D721Med (cell line): Measurements from ENCODE around the gene IQCE.

ENCODE experiments used
- DNase-seq: peaks from one replicate; pipeline ENCODE4 v3.0.0; 2011; ENCODE audit warnings: low spot score; ENCODE audit not compliant: insufficient read length
- FAIRE-seq: peaks from 2 replicates; lab custom pipeline; 2011; peaks lifted over from hg19 to GRCh38; lab: Jason Lieb, UNC
- TF ChIP-seq, protein P1 (sequence below): IDR thresholded peaks from 2 replicates; pipeline ENCODE4 v1.5.1; 2012; ENCODE audit warnings: mild to moderate bottlenecking, control low read depth; ENCODE audit not compliant: insufficient read depth; ENCODE audit errors: missing control alignments

Gene IQCE

GRCh38 chr7:2619116-2619515 is 60.3 kb downstream of the IQCE start:
- TF ChIP-seq, protein P1, sequence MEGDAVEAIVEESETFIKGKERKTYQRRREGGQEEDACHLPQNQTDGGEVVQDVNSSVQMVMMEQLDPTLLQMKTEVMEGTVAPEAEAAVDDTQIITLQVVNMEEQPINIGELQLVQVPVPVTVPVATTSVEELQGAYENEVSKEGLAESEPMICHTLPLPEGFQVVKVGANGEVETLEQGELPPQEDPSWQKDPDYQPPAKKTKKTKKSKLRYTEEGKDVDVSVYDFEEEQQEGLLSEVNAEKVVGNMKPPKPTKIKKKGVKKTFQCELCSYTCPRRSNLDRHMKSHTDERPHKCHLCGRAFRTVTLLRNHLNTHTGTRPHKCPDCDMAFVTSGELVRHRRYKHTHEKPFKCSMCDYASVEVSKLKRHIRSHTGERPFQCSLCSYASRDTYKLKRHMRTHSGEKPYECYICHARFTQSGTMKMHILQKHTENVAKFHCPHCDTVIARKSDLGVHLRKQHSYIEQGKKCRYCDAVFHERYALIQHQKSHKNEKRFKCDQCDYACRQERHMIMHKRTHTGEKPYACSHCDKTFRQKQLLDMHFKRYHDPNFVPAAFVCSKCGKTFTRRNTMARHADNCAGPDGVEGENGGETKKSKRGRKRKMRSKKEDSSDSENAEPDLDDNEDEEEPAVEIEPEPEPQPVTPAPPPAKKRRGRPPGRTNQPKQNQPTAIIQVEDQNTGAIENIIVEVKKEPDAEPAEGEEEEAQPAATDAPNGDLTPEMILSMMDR = no peak
- no peak for DNase-seq
- FAIRE-seq = no peak

- TF ChIP-seq, protein P1 = no peak
- DNase-seq = no peak
- no peak for FAIRE-seq
These were observed 62.5 kb downstream of the IQCE start for GRCh38 chr7:2621061-2621828.

DNA sequence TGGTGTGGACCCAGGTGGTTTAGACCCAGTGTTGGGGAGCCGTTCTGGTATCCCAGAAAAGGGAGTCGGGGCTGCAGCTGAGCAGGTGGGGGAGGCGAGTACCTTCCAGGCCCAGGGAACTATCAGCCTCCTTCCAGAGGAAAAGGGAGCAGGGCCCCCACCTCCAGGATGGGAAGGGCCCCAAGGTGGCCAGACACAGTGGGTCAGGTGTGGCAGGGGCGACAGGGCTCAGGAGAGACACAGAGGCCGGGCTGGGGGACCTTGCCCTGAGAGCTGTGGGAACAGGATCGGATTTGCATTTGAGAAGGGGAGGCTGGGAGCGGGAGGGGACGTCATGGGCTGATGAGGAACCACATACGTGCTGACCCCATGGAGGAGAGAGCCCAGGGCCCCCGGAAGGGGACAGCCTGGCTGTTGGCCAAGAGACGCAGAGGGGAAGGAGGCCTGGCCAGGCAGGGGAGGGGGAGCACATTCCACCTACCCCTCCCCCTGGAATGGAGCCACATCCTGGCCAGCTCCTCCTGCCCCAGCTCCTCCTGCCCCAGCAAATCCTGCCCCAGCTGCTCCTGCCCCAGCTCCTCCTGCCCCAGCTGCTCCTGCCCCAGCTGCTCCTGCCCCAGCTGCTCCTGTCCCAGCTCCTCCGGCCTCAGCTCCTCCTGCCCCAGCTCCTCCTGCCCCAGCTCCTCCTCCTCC is 63.3 kb downstream of the IQCE start:
- TF ChIP-seq, protein P1 = no peak
- FAIRE-seq = no peak
- no peak for DNase-seq

DNA sequence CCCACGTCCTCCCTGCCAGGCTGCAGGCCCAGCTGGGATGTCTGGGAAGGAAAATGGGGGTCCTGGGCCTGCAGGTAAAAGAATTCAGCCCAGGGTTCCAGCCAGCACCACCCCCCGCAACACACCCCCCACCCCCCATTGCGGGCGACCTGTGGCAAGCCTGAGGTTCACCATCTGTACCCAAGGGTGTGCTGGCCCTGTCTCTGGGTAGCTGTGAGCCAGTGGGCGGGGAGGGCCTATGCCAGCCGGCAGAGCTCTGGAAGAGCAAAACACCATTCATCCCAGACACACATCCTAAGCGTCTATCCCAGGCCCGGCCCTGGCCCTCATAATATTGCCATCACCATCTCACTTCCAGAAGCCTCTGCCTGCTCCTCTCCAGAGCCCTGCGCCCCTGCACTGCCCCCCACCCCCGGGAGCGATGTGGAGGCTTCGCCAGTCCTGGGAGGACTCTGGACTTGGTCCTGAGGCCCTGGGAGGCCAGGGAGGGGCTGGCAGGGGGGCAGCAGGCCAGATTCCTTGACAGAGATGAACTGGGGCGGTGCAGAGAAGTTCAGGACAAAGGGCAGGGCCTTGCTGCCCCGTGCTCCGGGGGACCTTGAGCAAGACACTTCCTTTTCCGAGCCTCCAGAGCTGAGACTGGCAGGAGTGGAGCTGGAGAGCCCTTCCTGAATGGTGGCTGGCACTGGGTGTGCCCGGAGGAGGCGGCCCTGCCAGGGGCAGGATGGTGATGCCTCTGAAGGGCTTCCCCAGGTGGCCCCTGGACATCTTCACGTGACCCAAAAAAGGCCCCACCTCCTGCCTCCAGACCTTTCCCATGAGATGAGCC is 64.3 kb downstream of the IQCE start:
- TF ChIP-seq, protein P1 = no peak
- no peak for FAIRE-seq

DNA sequence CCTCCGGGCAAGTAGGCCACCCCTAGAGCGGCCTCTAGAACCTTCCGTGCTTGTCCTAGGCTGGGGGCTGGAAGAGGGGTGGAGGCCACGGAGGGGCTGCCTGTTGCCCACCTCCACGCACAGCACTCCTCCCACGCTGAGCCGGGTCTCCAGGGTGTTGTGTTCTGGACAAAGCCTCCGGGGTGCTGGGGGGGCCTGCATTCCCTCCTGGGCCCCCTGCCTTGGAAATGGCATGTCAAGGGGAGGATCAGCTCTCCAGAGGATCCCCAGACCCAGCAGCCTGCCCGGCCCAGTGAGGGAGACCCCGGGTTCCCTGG is 64.9 kb downstream of the IQCE start:
- TF ChIP-seq, protein P1 = no peak
- DNase-seq = no peak
- no peak for FAIRE-seq

More for the DNA sequence above, 64.3 kb downstream of the IQCE start:
- no peak for DNase-seq

DNA sequence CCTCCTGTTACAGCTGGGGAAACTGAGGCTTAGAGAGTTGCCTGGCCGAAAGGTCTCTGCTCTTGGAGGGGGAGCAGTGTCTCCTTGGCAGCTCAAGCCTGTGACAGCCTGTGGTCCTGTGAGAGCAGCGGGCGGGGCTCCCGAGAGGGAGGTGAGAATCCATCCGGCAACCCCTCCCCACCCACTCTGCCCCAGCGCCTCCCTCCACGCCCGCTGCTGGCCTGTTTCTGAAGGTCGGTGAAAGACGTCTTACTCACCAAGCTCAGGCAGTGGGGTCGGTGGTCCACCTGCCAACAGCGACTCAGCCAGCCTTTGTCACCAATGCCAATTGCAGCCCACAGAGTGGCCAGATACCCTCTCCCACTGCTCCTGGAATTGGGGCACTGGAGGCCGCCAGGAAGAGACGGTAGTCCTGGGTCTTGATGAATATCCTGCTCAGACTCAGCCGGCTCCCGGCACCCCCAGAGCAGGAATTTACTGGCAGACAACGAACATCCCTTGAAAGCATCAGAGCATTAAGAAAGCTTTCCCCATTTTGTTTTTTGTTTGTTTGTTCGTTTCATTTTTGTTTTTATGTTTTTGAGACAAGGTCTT is 65.6 kb downstream of the IQCE start:
- TF ChIP-seq, protein P1 = no peak
- DNase-seq = no peak
- no peak for FAIRE-seq
